OCI-LY1 (cell line): ENCODE data around the gene TLE3.

ENCODE experiments used
- H2AFZ ChIP-seq: fragments of 200-600 bp; sonication (generic), shearing (Covaris generic); 2 replicates; pipeline ENCODE4 v1.6.0; 2014; ENCODE audit warnings: antibody characterized with exemption, mild to moderate bottlenecking, low read length
- H3F3A ChIP-seq: fragments of 200-600 bp; sonication (generic), shearing (Covaris generic); 2 replicates; pipeline ENCODE4 v1.6.0; 2014; ENCODE audit warnings: mild to moderate bottlenecking, antibody characterized with exemption, low read length, moderate library complexity; ENCODE audit not compliant: insufficient read depth
- H3K27ac ChIP-seq: fragments of 200-600 bp; sonication (generic); 2 replicates; pipeline ENCODE4 v1.5.1; 2014; ENCODE audit warnings: low read length, mixed run types, mild to moderate bottlenecking, low read depth; ENCODE audit not compliant: poor library complexity, severe bottlenecking
- H3K27me3 ChIP-seq: fragments of 200-600 bp; sonication (generic); 2 replicates; pipeline ENCODE4 v1.6.0; 2014; ENCODE audit warnings: antibody characterized with exemption, mild to moderate bottlenecking, low read length, moderate library complexity; ENCODE audit not compliant: insufficient read depth
- H3K36me3 ChIP-seq: fragments of 200-600 bp; sonication (generic); 2 replicates; pipeline ENCODE4 v1.6.1; 2014; ENCODE audit warnings: mild to moderate bottlenecking, antibody characterized with exemption, low read length, moderate library complexity, mixed read lengths; ENCODE audit not compliant: insufficient read depth
- H3K4me1 ChIP-seq: fragments of 200-600 bp; sonication (generic); 2 replicates; pipeline ENCODE4 v1.5.1; 2014; ENCODE audit warnings: mild to moderate bottlenecking, low read length, moderate library complexity; ENCODE audit not compliant: insufficient read depth, severe bottlenecking
- H3K4me2 ChIP-seq: fragments of 200-600 bp; sonication (generic), shearing (Covaris generic); 2 replicates; pipeline ENCODE4 v1.6.1; 2014; ENCODE audit warnings: low read length
- H3K4me3 ChIP-seq: fragments of 200-600 bp; sonication (generic); 2 replicates; pipeline ENCODE4 v1.5.1; 2014; ENCODE audit warnings: low read length, low read depth, mild to moderate bottlenecking, mixed read lengths; ENCODE audit not compliant: poor library complexity, severe bottlenecking
- H3K79me2 ChIP-seq: fragments of 200-600 bp; shearing (Covaris generic); 2 replicates; pipeline ENCODE4 v1.6.1; 2016; ENCODE audit warnings: mixed run types, low read length, mixed read lengths; ENCODE audit not compliant: insufficient read depth
- H3K9ac ChIP-seq: fragments of 200-600 bp; sonication (generic), shearing (Covaris generic); 2 replicates; pipeline ENCODE4 v1.6.1; 2014; ENCODE audit warnings: mild to moderate bottlenecking, low read length, mixed read lengths
- H3K9me2 ChIP-seq: fragments of 200-600 bp; sonication (generic), shearing (Covaris generic); 2 replicates; pipeline ENCODE4 v1.6.1; 2014; ENCODE audit warnings: low read depth, mild to moderate bottlenecking, low read length, mixed read lengths
- H3K9me3 ChIP-seq: fragments of 200-600 bp; shearing (Covaris generic); 2 replicates; pipeline ENCODE4 v1.6.1; 2014; ENCODE audit warnings: low read length, mixed read lengths
- H4K20me1 ChIP-seq: fragments of 200-600 bp; sonication (generic), shearing (Covaris generic); 2 replicates; pipeline ENCODE4 v1.6.0; 2016; ENCODE audit warnings: mild to moderate bottlenecking, low read length; ENCODE audit not compliant: insufficient read depth
- CTCF ChIP-seq: fragments of 200-600 bp; sonication (generic), shearing (Covaris generic); IDR thresholded peaks from 2 replicates; pipeline ENCODE4 v1.5.1; 2017; ENCODE audit warnings: mild to moderate bottlenecking, antibody characterized with exemption, low read length, moderate library complexity, mixed read lengths
- EZH2 ChIP-seq: fragments of 200-600 bp; sonication (generic), shearing (Covaris generic); IDR thresholded peaks from 2 replicates; pipeline ENCODE4 v1.8.0; 2017; ENCODE audit warnings: borderline replicate concordance, mixed run types, mild to moderate bottlenecking, antibody characterized with exemption, low read length, moderate library complexity, mixed read lengths

TLE3 gene

GRCh38 chr15:70025413-70026296 lies 72.1 kb downstream of the TLE3 start:
- no peak overlapping the region for H3K4me2 ChIP-seq
- H3K9ac ChIP-seq, result no peak overlapping the region
- no peaks in the 10 kb centered on the region for H3F3A ChIP-seq
- no peak overlapping the region for H2AFZ ChIP-seq
- H3K9me3 ChIP-seq, result 0 out of 2 replicates have a peak, but pooled peaks cover 2% of the 10 kb centered on the region
- H3K27me3 ChIP-seq, result no peaks in the 10 kb centered on the region
- no peaks in the 10 kb centered on the region for H3K79me2 ChIP-seq
- peaks cover 24% of the 10 kb centered on the region for H3K4me1 ChIP-seq
- TF ChIP-seq EZH2 (no peak), CTCF (no peak)
- H3K4me3 ChIP-seq, result no peak overlapping the region
- H3K9me2 ChIP-seq, result no peaks in the 10 kb centered on the region
- no peaks in the 10 kb centered on the region for H4K20me1 ChIP-seq
- H3K27ac ChIP-seq, result no peak overlapping the region
- H3K36me3 ChIP-seq, result no peaks in the 10 kb centered on the region; the same call in 1 of the 2 replicates

GRCh38 chr15:70024521-70024920 lies 73.2 kb downstream of the TLE3 start:
- H3K9me3 ChIP-seq, result 0 out of 2 replicates have a peak, but pooled peaks cover 2% of the 10 kb centered on the region
- H3K9me2 ChIP-seq, result no peaks in the 10 kb centered on the region
- no peaks in the 10 kb centered on the region for H3F3A ChIP-seq
- TF ChIP-seq EZH2 (no peak), CTCF (no peak)
- no peaks in the 10 kb centered on the region for H3K27me3 ChIP-seq
- no peaks in the 10 kb centered on the region for H4K20me1 ChIP-seq
- H3K27ac ChIP-seq, result no peak overlapping the region
- H2AFZ ChIP-seq, result no peak overlapping the region
- H3K9ac ChIP-seq, result no peak overlapping the region
- no peaks in the 10 kb centered on the region; the same call in 1 of the 2 replicates for H3K36me3 ChIP-seq
- no peak overlapping the region for H3K4me3 ChIP-seq
- peaks cover 27% of the 10 kb centered on the region for H3K4me1 ChIP-seq
- no peaks in the 10 kb centered on the region for H3K79me2 ChIP-seq
- peak overlapping the region; percentile 23; the same call in 1 of the 2 replicates for H3K4me2 ChIP-seq

DNA sequence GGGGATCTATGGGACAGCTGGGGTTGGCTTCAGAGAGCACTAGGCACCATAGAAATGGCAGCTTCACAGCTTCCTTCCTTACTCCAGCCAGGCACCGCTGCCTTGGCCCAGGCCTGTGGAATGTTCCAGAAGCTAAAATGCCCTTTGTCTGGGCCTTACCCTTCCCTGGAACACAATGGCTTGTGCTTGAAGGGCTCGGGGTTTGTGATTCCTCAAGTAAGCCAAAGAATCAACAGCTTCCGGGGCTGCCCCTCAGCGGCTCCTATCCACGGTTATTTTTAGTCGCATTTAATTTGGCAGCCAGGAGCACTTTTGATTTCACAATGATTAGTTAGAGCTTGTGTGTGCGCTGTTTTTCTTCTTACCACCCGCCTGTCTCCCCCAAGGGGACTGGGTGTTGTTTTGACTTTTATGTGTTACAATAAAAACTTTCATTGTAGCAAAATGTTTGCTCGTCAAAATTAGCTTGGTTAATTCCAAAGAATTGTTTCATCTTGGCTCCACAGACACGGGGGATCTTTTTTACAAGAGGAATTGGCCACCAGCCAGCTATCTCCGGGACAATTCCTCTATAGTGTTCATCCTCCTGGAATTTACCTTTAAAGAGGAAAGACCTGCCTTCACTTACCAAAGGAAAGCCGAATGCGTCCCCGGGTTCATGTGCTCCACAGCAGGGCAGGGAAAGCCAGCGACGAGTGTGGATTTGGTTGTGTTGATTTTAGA lies 73.8 kb downstream of the TLE3 start:
- H3K9me2 ChIP-seq, result no peaks in the 10 kb centered on the region
- H3K9me3 ChIP-seq, result 0 out of 2 replicates have a peak, but pooled peaks cover 2% of the 10 kb centered on the region
- no peaks in the 10 kb centered on the region for H3K27me3 ChIP-seq
- H3K4me2 ChIP-seq, result peak overlapping the region; percentile 23; the same call in 1 of the 2 replicates
- H4K20me1 ChIP-seq, result no peaks in the 10 kb centered on the region
- H3F3A ChIP-seq, result no peaks in the 10 kb centered on the region
- H3K79me2 ChIP-seq, result no peaks in the 10 kb centered on the region
- H2AFZ ChIP-seq, result no peak overlapping the region
- no peaks in the 10 kb centered on the region; the same call in 1 of the 2 replicates for H3K36me3 ChIP-seq
- no peak overlapping the region for H3K4me3 ChIP-seq
- H3K9ac ChIP-seq, result no peak overlapping the region; the same call in 1 of the 2 replicates
- H3K4me1 ChIP-seq, result peaks cover 33% of the 10 kb centered on the region
- TF ChIP-seq CTCF, result no peak
- TF ChIP-seq EZH2, result no peak
- no peak overlapping the region for H3K27ac ChIP-seq
